ENCODE measurements around the gene SEMA3E. TPM values are rescaled to one million over a fixed set of nuclear protein-coding genes. Genes with fewer than 3 reads are reported as not detected.

The SEMA3E gene
- total and polyA plus RNA-seq, 10 of the 15 experiments (the other 5 are each of a cell fraction or from before 2014, with no cell fraction given): 0.08 to 2.0 (median 0.82) TPM

DNA sequence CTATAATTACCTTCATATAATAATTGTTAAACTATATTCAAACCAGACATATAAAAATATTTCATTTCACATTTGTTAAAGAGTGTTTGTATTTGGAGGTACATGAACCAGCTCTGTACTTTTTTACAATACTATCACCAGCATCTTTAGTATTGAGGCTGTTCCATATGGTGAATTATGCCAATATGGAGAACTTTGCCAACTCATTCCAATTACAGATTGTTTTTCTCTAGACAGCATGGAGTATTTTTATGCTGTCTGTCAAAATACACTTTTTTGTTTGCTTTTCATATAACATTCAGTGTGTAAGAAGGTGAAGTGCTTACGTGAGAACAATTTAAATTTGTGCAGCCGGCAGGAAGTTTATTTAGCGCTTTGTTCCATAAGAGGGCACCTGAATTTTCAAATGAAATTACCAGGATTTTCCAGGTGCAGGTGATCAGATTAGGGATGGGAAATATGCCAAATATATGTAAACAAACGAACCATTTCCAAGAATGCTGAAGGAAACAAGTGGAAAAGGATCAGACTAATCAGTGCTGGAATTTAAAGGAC is 54.9 kb downstream of the SEMA3E start:
- 35% methylated on average over 4 of the region's 4 CpGs for WGBS (ENCODE audit: insufficient coverage, insufficient replicate concordance, low lambda C conversion rate, missing lambda C conversion rate)
- SMC1A ChIA-PET (ENCODE audit: uncharacterized antibody, unreplicated experiment): no interaction called here
- Histone ChIP-seq H2AFZ (ENCODE audit: control insufficient read depth, low read depth, low read length) (no peak overlapping the region), H3K27ac (ENCODE audit: control insufficient read depth, insufficient read depth) (no peak overlapping the region), H3K4me1 (ENCODE audit: control insufficient read depth, insufficient read depth, low read length) (no peaks in the 10 kb centered on the region), H4K20me1 (ENCODE audit: control insufficient read depth, insufficient read depth) (no peaks in the 10 kb centered on the region), H3K79me2 (ENCODE audit: control insufficient read depth, insufficient read depth, low read length) (no peaks in the 10 kb centered on the region), H3K4me2 (ENCODE audit: control insufficient read depth, insufficient read depth) (no peak overlapping the region), H3K27me3 (replicated peaks in 1 of 2; ENCODE audit: control insufficient read depth in 2 of 2, insufficient read depth in 2 of 2, low read length in 1 of 2) (no peaks in the 10 kb centered on the region), H3K9me3 (replicated peaks; ENCODE audit: control insufficient read depth, insufficient read depth, low read length) (no peaks in the 10 kb centered on the region), H3K4me3 (no peak overlapping the region), H3K9ac (ENCODE audit: control insufficient read depth, insufficient read depth, low read length) (no peak overlapping the region), H3K36me3 (ENCODE audit: control insufficient read depth in 2 of 2, insufficient read depth in 2 of 2, low read length in 1 of 2) (no peaks in the 10 kb centered on the region)
- no TSS peak for BruUV-seq (replicated peaks)
- TF ChIP-seq CBX5 (IDR thresholded peaks at IDR 0.05; ENCODE audit: low read depth) (no peak), ESRRA (IDR thresholded peaks at IDR 0.05; ENCODE audit: low read length) (no peak), BACH1 (IDR thresholded peaks at IDR 0.05; ENCODE audit: borderline replicate concordance) (no peak), HCFC1 (IDR thresholded peaks at IDR 0.05; ENCODE audit: low read length) (no peak), HSF1 (IDR thresholded peaks at IDR 0.05; ENCODE audit: low read depth, low read length) (no peak), USF2 (IDR thresholded peaks at IDR 0.05; ENCODE audit: borderline replicate concordance, low read depth, low read length) (no peak), GATAD2B (conservative IDR thresholded peaks at IDR 0.05; ENCODE audit: low read depth) (no peak), JUND (IDR thresholded peaks at IDR 0.05; ENCODE audit: low read depth, low read length) (no peak), PKNOX1 (IDR thresholded peaks at IDR 0.05) (no peak), MTA2 (IDR thresholded peaks at IDR 0.05; ENCODE audit: low read depth) (no peak), SRF (IDR thresholded peaks at IDR 0.05; ENCODE audit: low read depth in 2 of 2, low read length in 2 of 2) (no peak), ZNF217 (IDR thresholded peaks at IDR 0.05) (no peak), LARP7 (IDR thresholded peaks at IDR 0.05) (no peak), KLF5 (IDR thresholded peaks at IDR 0.05; ENCODE audit: partially characterized antibody) (no peak)
- TF ChIP-seq, protein P1, sequence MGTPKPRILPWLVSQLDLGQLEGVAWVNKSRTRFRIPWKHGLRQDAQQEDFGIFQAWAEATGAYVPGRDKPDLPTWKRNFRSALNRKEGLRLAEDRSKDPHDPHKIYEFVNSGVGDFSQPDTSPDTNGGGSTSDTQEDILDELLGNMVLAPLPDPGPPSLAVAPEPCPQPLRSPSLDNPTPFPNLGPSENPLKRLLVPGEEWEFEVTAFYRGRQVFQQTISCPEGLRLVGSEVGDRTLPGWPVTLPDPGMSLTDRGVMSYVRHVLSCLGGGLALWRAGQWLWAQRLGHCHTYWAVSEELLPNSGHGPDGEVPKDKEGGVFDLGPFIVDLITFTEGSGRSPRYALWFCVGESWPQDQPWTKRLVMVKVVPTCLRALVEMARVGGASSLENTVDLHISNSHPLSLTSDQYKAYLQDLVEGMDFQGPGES (IDR thresholded peaks at IDR 0.05): no peak
- TF ChIP-seq, protein P2, sequence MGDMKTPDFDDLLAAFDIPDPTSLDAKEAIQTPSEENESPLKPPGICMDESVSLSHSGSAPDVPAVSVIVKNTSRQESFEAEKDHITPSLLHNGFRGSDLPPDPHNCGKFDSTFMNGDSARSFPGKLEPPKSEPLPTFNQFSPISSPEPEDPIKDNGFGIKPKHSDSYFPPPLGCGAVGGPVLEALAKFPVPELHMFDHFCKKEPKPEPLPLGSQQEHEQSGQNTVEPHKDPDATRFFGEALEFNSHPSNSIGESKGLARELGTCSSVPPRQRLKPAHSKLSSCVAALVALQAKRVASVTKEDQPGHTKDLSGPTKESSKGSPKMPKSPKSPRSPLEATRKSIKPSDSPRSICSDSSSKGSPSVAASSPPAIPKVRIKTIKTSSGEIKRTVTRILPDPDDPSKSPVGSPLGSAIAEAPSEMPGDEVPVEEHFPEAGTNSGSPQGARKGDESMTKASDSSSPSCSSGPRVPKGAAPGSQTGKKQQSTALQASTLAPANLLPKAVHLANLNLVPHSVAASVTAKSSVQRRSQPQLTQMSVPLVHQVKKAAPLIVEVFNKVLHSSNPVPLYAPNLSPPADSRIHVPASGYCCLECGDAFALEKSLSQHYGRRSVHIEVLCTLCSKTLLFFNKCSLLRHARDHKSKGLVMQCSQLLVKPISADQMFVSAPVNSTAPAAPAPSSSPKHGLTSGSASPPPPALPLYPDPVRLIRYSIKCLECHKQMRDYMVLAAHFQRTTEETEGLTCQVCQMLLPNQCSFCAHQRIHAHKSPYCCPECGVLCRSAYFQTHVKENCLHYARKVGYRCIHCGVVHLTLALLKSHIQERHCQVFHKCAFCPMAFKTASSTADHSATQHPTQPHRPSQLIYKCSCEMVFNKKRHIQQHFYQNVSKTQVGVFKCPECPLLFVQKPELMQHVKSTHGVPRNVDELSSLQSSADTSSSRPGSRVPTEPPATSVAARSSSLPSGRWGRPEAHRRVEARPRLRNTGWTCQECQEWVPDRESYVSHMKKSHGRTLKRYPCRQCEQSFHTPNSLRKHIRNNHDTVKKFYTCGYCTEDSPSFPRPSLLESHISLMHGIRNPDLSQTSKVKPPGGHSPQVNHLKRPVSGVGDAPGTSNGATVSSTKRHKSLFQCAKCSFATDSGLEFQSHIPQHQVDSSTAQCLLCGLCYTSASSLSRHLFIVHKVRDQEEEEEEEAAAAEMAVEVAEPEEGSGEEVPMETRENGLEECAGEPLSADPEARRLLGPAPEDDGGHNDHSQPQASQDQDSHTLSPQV (IDR thresholded peaks at IDR 0.05): no peak
- POLR2A ChIA-PET: no interaction called here
- RAD21 ChIA-PET (ENCODE audit: unreplicated experiment): no interaction called here
- in situ Hi-C loops (cut with MboI): no loop called here
- intact Hi-C loops (cut with micrococcal nuclease; ENCODE audit: unreplicated experiment): no loop called here
- DNase-seq (ENCODE audit: low read depth, low spot score) (no peak), ATAC-seq (no peak), FAIRE-seq (no peak)
- CTCF ChIA-PET: no interaction called here

Measured in GM12878 (cell line).